Fibroblast of peridontal ligament (primary cell): ENCODE results near the gene FRMPD1.

Experiments
- DNase-seq: peaks from one replicate; pipeline ENCODE4 v3.0.0-alpha.2; 2010; ENCODE audit errors: extremely low read depth

Gene FRMPD1

GRCh38 chr9:37678789-37679273, 28.1 kb downstream of the FRMPD1 start:
- no peak for DNase-seq

- no peak for DNase-seq
Observed at GRCh38 chr9:37679649-37680402, 29.1 kb downstream of the FRMPD1 start.

GRCh38 chr9:37682951-37683350, 32.2 kb downstream of the FRMPD1 start:
- no peak for DNase-seq

- DNase-seq, result no peak
Observed at GRCh38 chr9:37683531-37684371, 33.0 kb downstream of the FRMPD1 start.

GRCh38 chr9:37692622-37693221, 42.0 kb downstream of the FRMPD1 start:
- DNase-seq, result no peak

GRCh38 chr9:37693260-37693659, 42.5 kb downstream of the FRMPD1 start:
- DNase-seq, result no peak

- DNase-seq, result no peak
Observed at GRCh38 chr9:37694355-37694754, 43.6 kb downstream of the FRMPD1 start.

GRCh38 chr9:37696528-37696927, 45.8 kb downstream of the FRMPD1 start:
- DNase-seq, result no peak

GRCh38 chr9:37700131-37700530, 49.4 kb downstream of the FRMPD1 start:
- no peak for DNase-seq

- DNase-seq, result no peak
Observed at GRCh38 chr9:37700900-37701299, 50.1 kb downstream of the FRMPD1 start.

GRCh38 chr9:37705787-37706186, 55.0 kb downstream of the FRMPD1 start:
- DNase-seq, result no peak

GRCh38 chr9:37706290-37706689, 55.5 kb downstream of the FRMPD1 start:
- DNase-seq, result no peak

GRCh38 chr9:37707748-37708147, 57.0 kb downstream of the FRMPD1 start:
- DNase-seq, result no peak

- no peak for DNase-seq
Observed at GRCh38 chr9:37710046-37710445, 59.3 kb downstream of the FRMPD1 start.

- no peak for DNase-seq
Observed at GRCh38 chr9:37715260-37715659, 64.5 kb downstream of the FRMPD1 start.

- DNase-seq, result no peak
Observed at GRCh38 chr9:37715991-37716505, 65.3 kb downstream of the FRMPD1 start.

GRCh38 chr9:37719526-37719925, 68.8 kb downstream of the FRMPD1 start:
- no peak for DNase-seq

GRCh38 chr9:37727013-37727412, 76.3 kb downstream of the FRMPD1 start:
- no peak for DNase-seq

- DNase-seq, result no peak
Observed at GRCh38 chr9:37729499-37729898, 78.7 kb downstream of the FRMPD1 start.

- DNase-seq, result no peak
Observed at GRCh38 chr9:37730256-37730655, 79.5 kb downstream of the FRMPD1 start.

GRCh38 chr9:37730839-37731238, 80.1 kb downstream of the FRMPD1 start:
- DNase-seq, result no peak

- DNase-seq, result no peak
Observed at GRCh38 chr9:37732086-37732741, 81.5 kb downstream of the FRMPD1 start.
